SK-N-SH (cell line): Measurements from ENCODE around the gene ZNF148. TPM values are rescaled to one million over a fixed set of nuclear protein-coding genes. Genes with fewer than 3 reads are reported as not detected.

ENCODE experiments used
- CTCF ChIA-PET: fragments of 300-600, 350-600 bp; formaldehyde crosslinking; extraction: SDS; loops from one replicate; lab custom pipeline; 2021; lab: Yijun Ruan, JAX
- POLR2A ChIA-PET: fragments of 350-600 bp; sonication (Branson Sonifier 250); formaldehyde crosslinking; extraction: SDS; loops from one replicate; lab custom pipeline; 2020; ENCODE audit warnings: antibody characterized with exemption, inconsistent platforms; lab: Yijun Ruan, JAX
- DNase-seq: peaks from one replicate; pipeline ENCODE4 v3.0.0; 2012
- H2AFZ ChIP-seq: fragments of 200-600 bp; sonication (generic); 2 replicates; pipeline ENCODE4 v1.8.1; 2016; ENCODE audit warnings: antibody characterized with exemption, mild to moderate bottlenecking, low read depth
- H3F3A ChIP-seq: fragments of 200-600 bp; sonication (generic); replicated peaks from 2 replicates; pipeline ENCODE3; 2016; ENCODE audit warnings: antibody characterized with exemption, mild to moderate bottlenecking; ENCODE audit not compliant: insufficient read depth
- H3K27ac ChIP-seq, 2 experiments: fragments of 200-500 bp in 1 of 2; fragments of 200-600 bp in 1 of 2; sonication (Bioruptor generic) in 1 of 2; sonication (generic), shearing (Covaris generic) in 1 of 2; 2 replicates each; pipeline versions ENCODE4 v1.5.1 to v1.6.1; 2014 to 2016; ENCODE audit warnings: low read depth in 2 of 2, inconsistent platforms in 1 of 2, low read length in 1 of 2, mild to moderate bottlenecking in 1 of 2, mixed read lengths in 1 of 2
- H3K27me3 ChIP-seq: fragments of 200-600 bp; sonication (generic), shearing (Covaris generic); 2 replicates; pipeline ENCODE4 v1.6.1; 2016; ENCODE audit warnings: mixed run types; ENCODE audit not compliant: insufficient read depth
- H3K36me3 ChIP-seq, 2 experiments: fragments of 200-500 bp in 1 of 2; fragments of 200-600 bp in 1 of 2; sonication (Bioruptor generic) in 1 of 2; sonication (generic) in 1 of 2; replicated peaks in 1 of 2; 2 replicates each; pipeline versions ENCODE3 to v1.5.1; 2014 to 2016; ENCODE audit warnings: low read length in 1 of 2, mild to moderate bottlenecking in 1 of 2; ENCODE audit not compliant: insufficient read depth in 2 of 2, control insufficient read depth in 1 of 2
- H3K4me1 ChIP-seq, 2 experiments: fragments of 200-500 bp in 1 of 2; fragments of 200-600 bp in 1 of 2; sonication (Bioruptor generic) in 1 of 2; sonication (generic), shearing (Covaris generic) in 1 of 2; 2 replicates each; pipeline versions ENCODE4 v1.5.1 to v1.6.1; 2014 to 2016; ENCODE audit warnings: low read depth in 1 of 2, low read length in 1 of 2, mixed run types in 1 of 2; ENCODE audit not compliant: insufficient read depth in 2 of 2, control insufficient read depth in 1 of 2
- H3K4me2 ChIP-seq: fragments of 200-600 bp; sonication (generic), shearing (Covaris generic); 2 replicates; pipeline ENCODE4 v1.6.1; 2017; ENCODE audit warnings: mixed run types
- H3K4me3 ChIP-seq, 2 experiments: fragments of 200-500 bp in 1 of 2; fragments of 200-600 bp in 1 of 2; sonication (Bioruptor generic) in 1 of 2; sonication (generic), shearing (Covaris generic) in 1 of 2; 2 replicates each; pipeline versions ENCODE4 v1.5.1 to v1.8.1; 2014 to 2016; ENCODE audit warnings: low read depth in 2 of 2, inconsistent platforms in 1 of 2, low read length in 1 of 2, mild to moderate bottlenecking in 1 of 2, mixed read lengths in 1 of 2, moderate library complexity in 1 of 2
- H3K79me2 ChIP-seq: fragments of 200-600 bp; sonication (generic); 2 replicates; pipeline ENCODE4 v1.8.1; 2017; ENCODE audit warnings: mild to moderate bottlenecking; ENCODE audit not compliant: insufficient read depth
- H3K9ac ChIP-seq: fragments of 200-600 bp; sonication (generic); 2 replicates; pipeline ENCODE4 v1.6.1; 2017; ENCODE audit warnings: mixed run types
- H3K9me2 ChIP-seq: fragments of 200-600 bp; sonication (generic); 2 replicates; pipeline ENCODE4 v1.6.1; 2017; ENCODE audit warnings: mixed run types
- H3K9me3 ChIP-seq: fragments of 200-600 bp; sonication (generic); 2 replicates; pipeline ENCODE4 v1.6.1; 2017; ENCODE audit warnings: mixed run types, mild to moderate bottlenecking, moderate library complexity
- H4K20me1 ChIP-seq: fragments of 200-600 bp; sonication (generic); 2 replicates; pipeline ENCODE4 v1.6.1; 2017; ENCODE audit warnings: mild to moderate bottlenecking, mixed run types; ENCODE audit not compliant: insufficient read depth
- EZH2phosphoT487 ChIP-seq: fragments of 200-600 bp; sonication (generic); IDR thresholded peaks from 2 replicates; pipeline ENCODE4 v1.6.1; 2017; ENCODE audit warnings: low read depth, mixed run types, mild to moderate bottlenecking, antibody characterized with exemption, moderate library complexity, borderline replicate concordance
- FOSL2 ChIP-seq: IDR thresholded peaks from 2 replicates; pipeline ENCODE4 v1.4.0; 2012; ENCODE audit warnings: low read depth, mild to moderate bottlenecking, moderate library complexity, borderline replicate concordance
- FOXM1 ChIP-seq: IDR thresholded peaks from 2 replicates; pipeline ENCODE4 v1.4.0; 2012; ENCODE audit warnings: low read depth, mild to moderate bottlenecking
- JUND ChIP-seq: IDR thresholded peaks from 2 replicates; pipeline ENCODE4 v1.4.0; 2012
- NRF1 ChIP-seq: IDR thresholded peaks from 2 replicates; pipeline ENCODE4 v1.6.1; 2012; ENCODE audit warnings: low read depth, mild to moderate bottlenecking, low read length
- RCOR1 ChIP-seq: fragments of 150-350 bp; IDR thresholded peaks from 2 replicates; pipeline ENCODE4 v1.6.1; 2017; ENCODE audit warnings: antibody characterized with exemption, low read length
- RFX5 ChIP-seq: IDR thresholded peaks from 2 replicates; pipeline ENCODE4 v1.6.1; 2012; ENCODE audit warnings: mild to moderate bottlenecking, improper control_type of control experiment, low read length
- RXRA ChIP-seq: IDR thresholded peaks from 2 replicates; pipeline ENCODE4 v1.4.0; 2012; ENCODE audit warnings: low read depth, mild to moderate bottlenecking, borderline replicate concordance
- TAF1 ChIP-seq: IDR thresholded peaks from 2 replicates; pipeline ENCODE4 v1.6.1; 2012; ENCODE audit warnings: low read depth, mild to moderate bottlenecking, low read length, moderate library complexity, borderline replicate concordance
- WGBS: methylation state at CpG from one replicate; pipeline ENCODE4 v1.1.6; 2017; ENCODE audit warnings: low lambda C conversion rate; 5-methylcytosine and 5-hydroxymethylcytosine counted together
- polyA plus RNA-seq, 3 experiments: library from polyadenylated mRNA; depleted of rRNA; stranded (reverse); fragments of >200 nt; gene quantifications; 2 replicates each; pipeline ENCODE4 v1.2.3, GENCODE V29; 2012
- TF ChIP-seq, protein P1 (sequence below): IDR thresholded peaks from 2 replicates; pipeline ENCODE4 v1.4.0; 2012; ENCODE audit warnings: low read depth, borderline replicate concordance
- TF ChIP-seq, protein P2 (sequence below): fragments of 150-350 bp; IDR thresholded peaks from 2 replicates; pipeline ENCODE4 v1.6.1; 2017; ENCODE audit warnings: antibody characterized with exemption, low read length, low read depth, borderline replicate concordance
- TF ChIP-seq, protein P3 (sequence below): fragments of 150-350 bp; IDR thresholded peaks from 2 replicates; pipeline ENCODE4 v1.6.1; 2016; ENCODE audit warnings: mild to moderate bottlenecking, low read depth, low read length

ZNF148 gene
- polyA plus RNA-seq, 1 of the 3 experiments (the other 2 are of a cell fraction): 5.1 TPM

DNA sequence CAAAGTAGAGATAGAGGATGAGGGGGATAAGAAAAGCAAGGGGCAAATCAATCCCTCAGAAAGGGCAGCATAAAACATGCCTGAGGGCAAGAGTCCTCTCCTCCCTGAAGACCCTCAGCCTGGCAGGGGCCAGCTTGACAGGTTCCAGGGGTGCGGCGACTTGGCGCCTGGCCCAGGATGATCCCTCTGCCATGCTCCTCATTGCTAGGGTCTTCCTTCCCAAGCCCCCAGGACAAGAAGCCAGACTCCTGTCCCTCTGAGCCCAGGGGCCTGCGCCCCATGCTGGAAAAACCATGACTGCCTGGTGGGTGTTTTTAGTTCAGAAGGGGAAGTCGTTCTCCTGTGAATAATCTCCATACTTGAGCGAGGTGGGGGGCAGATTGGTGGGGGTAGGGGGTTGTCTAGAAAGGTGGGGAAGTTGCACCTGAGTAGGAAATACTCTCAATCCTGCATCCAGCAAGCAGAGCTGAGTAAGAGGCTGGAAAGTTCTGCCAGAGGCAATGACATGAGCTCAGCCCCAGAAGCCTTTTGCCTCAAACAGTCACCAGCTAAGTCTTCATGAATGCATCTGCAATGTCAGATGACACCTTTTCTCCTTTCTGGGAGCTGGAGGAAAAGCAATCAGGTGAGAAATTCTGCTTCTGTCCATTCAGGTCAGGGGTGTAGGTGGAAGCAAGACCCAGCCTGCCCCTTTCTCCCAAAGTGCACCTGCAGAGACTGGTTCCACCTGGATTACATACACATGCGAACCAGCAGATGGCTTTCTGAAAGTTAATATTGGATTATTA is 180.9 kb downstream of the ZNF148 start:
- H3K27ac ChIP-seq: no peak overlapping the region
- H2AFZ ChIP-seq: no peak overlapping the region
- H3K27me3 ChIP-seq: no peaks in the 10 kb centered on the region
- H3K4me1 ChIP-seq: peaks cover 0 to 5% of the 10 kb centered on the region in 2 experiments; a peak in 1 of 4 replicates
- CTCF ChIA-PET: interaction anchor here (1.1 kb wide), 1 partner anchor 11 kb away, joined by 5 read pairs; no protein-coding TSS in a partner anchor
- no peaks in the 10 kb centered on the region for H3K9me3 ChIP-seq
- no peaks in the 10 kb centered on the region for H3K79me2 ChIP-seq
- POLR2A ChIA-PET: no interaction called here
- no peaks in the 10 kb centered on the region for H3F3A ChIP-seq
- 70% methylated on average over 4 of the region's 7 CpGs for WGBS
- no peak overlapping the region for H3K4me2 ChIP-seq
- DNase-seq: no peak
- no peaks in the 10 kb centered on the region for H3K9me2 ChIP-seq
- no peak overlapping the region for H3K9ac ChIP-seq
- TF ChIP-seq EZH2phosphoT487 (no peak), RXRA (no peak), TAF1 (no peak), NRF1 (no peak), FOSL2 (no peak), RCOR1 (no peak)
- TF ChIP-seq, protein P1, sequence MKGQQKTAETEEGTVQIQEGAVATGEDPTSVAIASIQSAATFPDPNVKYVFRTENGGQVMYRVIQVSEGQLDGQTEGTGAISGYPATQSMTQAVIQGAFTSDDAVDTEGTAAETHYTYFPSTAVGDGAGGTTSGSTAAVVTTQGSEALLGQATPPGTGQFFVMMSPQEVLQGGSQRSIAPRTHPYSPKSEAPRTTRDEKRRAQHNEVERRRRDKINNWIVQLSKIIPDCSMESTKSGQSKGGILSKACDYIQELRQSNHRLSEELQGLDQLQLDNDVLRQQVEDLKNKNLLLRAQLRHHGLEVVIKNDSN: no peak
- TF ChIP-seq, protein P2, sequence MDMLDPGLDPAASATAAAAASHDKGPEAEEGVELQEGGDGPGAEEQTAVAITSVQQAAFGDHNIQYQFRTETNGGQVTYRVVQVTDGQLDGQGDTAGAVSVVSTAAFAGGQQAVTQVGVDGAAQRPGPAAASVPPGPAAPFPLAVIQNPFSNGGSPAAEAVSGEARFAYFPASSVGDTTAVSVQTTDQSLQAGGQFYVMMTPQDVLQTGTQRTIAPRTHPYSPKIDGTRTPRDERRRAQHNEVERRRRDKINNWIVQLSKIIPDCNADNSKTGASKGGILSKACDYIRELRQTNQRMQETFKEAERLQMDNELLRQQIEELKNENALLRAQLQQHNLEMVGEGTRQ: no peak
- TF ChIP-seq, protein P3, sequence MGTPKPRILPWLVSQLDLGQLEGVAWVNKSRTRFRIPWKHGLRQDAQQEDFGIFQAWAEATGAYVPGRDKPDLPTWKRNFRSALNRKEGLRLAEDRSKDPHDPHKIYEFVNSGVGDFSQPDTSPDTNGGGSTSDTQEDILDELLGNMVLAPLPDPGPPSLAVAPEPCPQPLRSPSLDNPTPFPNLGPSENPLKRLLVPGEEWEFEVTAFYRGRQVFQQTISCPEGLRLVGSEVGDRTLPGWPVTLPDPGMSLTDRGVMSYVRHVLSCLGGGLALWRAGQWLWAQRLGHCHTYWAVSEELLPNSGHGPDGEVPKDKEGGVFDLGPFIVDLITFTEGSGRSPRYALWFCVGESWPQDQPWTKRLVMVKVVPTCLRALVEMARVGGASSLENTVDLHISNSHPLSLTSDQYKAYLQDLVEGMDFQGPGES: no peak
- H4K20me1 ChIP-seq: no peaks in the 10 kb centered on the region
- H3K4me3 ChIP-seq: no peak overlapping the region
- H3K36me3 ChIP-seq: no peaks in the 10 kb centered on the region

GRCh38 chr3:125192190-125193035 is 182.7 kb downstream of the ZNF148 start:
- H3F3A ChIP-seq: no peaks in the 10 kb centered on the region
- DNase-seq: no peak
- ChIA-PET CTCF (interaction anchor here (0.5 to 1.0 kb wide), 3 partner anchors 25 to 939 kb away, joined by 3 read pairs; no protein-coding TSS in a partner anchor), POLR2A (no interaction called here)
- peaks cover 0 to 5% of the 10 kb centered on the region in 2 experiments; a peak in 1 of 4 replicates for H3K4me1 ChIP-seq
- no peak overlapping the region for H3K27ac ChIP-seq
- H3K27me3 ChIP-seq: no peaks in the 10 kb centered on the region
- no peaks in the 10 kb centered on the region for H3K9me2 ChIP-seq
- WGBS: 95% methylated on average over 12 of the region's 12 CpGs
- no peak overlapping the region for H3K4me3 ChIP-seq
- H3K9ac ChIP-seq: no peak overlapping the region
- H4K20me1 ChIP-seq: no peaks in the 10 kb centered on the region
- no peaks in the 10 kb centered on the region for H3K79me2 ChIP-seq
- TF ChIP-seq JUND (no peak), FOSL2 (no peak), RFX5 (no peak), FOXM1 (no peak)
- TF ChIP-seq, protein P3: no peak
- H3K4me2 ChIP-seq: no peak overlapping the region
- H2AFZ ChIP-seq: no peak overlapping the region
- no peaks in the 10 kb centered on the region for H3K36me3 ChIP-seq
- H3K9me3 ChIP-seq: no peaks in the 10 kb centered on the region
